Upper lobe of right lung (tissue), 1 donor: Measurements from ENCODE around the gene ZNF883. TPM values are rescaled to one million over a fixed set of nuclear protein-coding genes. Genes with fewer than 3 reads are reported as not detected.
"Not testable (repeated sequence)": the region's sequence is repeated elsewhere in the genome, so short reads cannot be mapped to it uniquely, and the experiment has no call there.

Source experiments
- ATAC-seq: fragments of 200-7000 bp; cut with Tn5 transposase; one replicate; pipeline ENCODE4 v1.9.1; 2020; ENCODE audit warnings: mild to moderate bottlenecking, moderate library complexity
- DNase-seq: peaks from one replicate; pipeline ENCODE4 v3.0.0-alpha.2; 2020
- H3K27ac ChIP-seq: fragments of 200-600 bp; one replicate; pipeline ENCODE4 v1.8.0; 2022
- H3K27me3 ChIP-seq: fragments of 200-600 bp; one replicate; pipeline ENCODE4 v1.8.0; 2022; ENCODE audit warnings: mild to moderate bottlenecking
- H3K36me3 ChIP-seq: fragments of 200-600 bp; one replicate; pipeline ENCODE4 v1.8.0; 2022
- H3K4me1 ChIP-seq: fragments of 200-600 bp; one replicate; pipeline ENCODE4 v1.8.0; 2022
- H3K4me3 ChIP-seq: fragments of 200-600 bp; one replicate; pipeline ENCODE4 v1.8.0; 2022; ENCODE audit warnings: mild to moderate bottlenecking
- H3K9me3 ChIP-seq: fragments of 200-600 bp; one replicate; pipeline ENCODE4 v1.8.0; 2022
- intact Hi-C: fragments of 100-400 bp; cut with DNase I; formaldehyde crosslinking; loops from one replicate; pipeline ENCODE4 v1.11.0; 2022
- long read RNA-seq: library from polyadenylated mRNA; unstranded; transcript quantifications from one replicate; pipeline ENCODE4 v2.0.0, GENCODE V29; 2021
- total RNA-seq: library from RNA; stranded (reverse); fragmentation: NEBNext Ultra II Directional; extraction: Animal tissue kit (Norgen Biotek cat#: 25700); gene quantifications from one replicate; pipeline ENCODE4 v1.2.1, GENCODE V29; 2021
- TF ChIP-seq, protein P1 (sequence below): fragments of 200-600 bp; IDR thresholded peaks from one replicate; pipeline ENCODE4 v1.8.0; 2022; ENCODE audit warnings: antibody characterized with exemption
- donor health status: DM: no; HTN: yes; CAD: no; lungs with severe emphysema.

ZNF883 gene
- total RNA-seq: 0.78 TPM
- long read RNA-seq, partial matches to known transcripts: 1 of 3 reads
- long read RNA-seq, other reads (novel, unspliced or antisense): 2 of 3 reads

DNA sequence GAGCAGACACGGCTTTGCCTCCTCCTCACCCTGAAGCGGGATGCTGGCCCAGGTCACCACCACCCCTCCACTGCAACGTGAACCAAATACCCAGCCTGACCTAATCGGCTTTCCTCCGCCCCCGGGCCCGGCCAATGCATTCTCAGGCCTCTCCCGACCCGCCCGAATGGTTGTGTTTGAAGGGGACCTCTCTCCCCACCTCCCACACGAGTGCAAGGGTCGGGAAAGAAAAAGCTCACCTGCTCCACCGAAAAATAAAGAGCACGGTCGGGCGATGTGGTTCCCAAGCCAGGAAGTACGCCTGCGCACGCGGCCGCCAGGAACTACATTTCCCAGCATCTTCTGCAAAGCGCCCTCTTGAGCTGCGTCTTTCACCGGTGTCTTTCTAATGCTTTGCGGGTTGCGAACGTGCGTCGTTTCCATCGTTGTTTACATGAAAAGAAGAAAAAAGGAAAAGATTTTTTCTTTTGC lies at the start of gene ZNF883:
Gene ZNF883, minus strand, starts transcription at position 282 of the 471 bp plus-strand sequence.
- no peaks in the 10 kb centered on the region for H3K36me3 ChIP-seq
- H3K4me3 ChIP-seq: peak within 1 kb of the TSS; percentile 33
- no peak within 1 kb of the TSS for H3K27ac ChIP-seq
- intact Hi-C loops: no loop called here
- no peaks in the 10 kb centered on the region for H3K9me3 ChIP-seq
- no peaks in the 10 kb centered on the region for H3K27me3 ChIP-seq
- no peaks in the 10 kb centered on the region for H3K4me1 ChIP-seq
- TF ChIP-seq, protein P1, sequence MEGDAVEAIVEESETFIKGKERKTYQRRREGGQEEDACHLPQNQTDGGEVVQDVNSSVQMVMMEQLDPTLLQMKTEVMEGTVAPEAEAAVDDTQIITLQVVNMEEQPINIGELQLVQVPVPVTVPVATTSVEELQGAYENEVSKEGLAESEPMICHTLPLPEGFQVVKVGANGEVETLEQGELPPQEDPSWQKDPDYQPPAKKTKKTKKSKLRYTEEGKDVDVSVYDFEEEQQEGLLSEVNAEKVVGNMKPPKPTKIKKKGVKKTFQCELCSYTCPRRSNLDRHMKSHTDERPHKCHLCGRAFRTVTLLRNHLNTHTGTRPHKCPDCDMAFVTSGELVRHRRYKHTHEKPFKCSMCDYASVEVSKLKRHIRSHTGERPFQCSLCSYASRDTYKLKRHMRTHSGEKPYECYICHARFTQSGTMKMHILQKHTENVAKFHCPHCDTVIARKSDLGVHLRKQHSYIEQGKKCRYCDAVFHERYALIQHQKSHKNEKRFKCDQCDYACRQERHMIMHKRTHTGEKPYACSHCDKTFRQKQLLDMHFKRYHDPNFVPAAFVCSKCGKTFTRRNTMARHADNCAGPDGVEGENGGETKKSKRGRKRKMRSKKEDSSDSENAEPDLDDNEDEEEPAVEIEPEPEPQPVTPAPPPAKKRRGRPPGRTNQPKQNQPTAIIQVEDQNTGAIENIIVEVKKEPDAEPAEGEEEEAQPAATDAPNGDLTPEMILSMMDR: no peak
- DNase-seq (peak; percentile 74), ATAC-seq (peak; percentile 63)

DNA sequence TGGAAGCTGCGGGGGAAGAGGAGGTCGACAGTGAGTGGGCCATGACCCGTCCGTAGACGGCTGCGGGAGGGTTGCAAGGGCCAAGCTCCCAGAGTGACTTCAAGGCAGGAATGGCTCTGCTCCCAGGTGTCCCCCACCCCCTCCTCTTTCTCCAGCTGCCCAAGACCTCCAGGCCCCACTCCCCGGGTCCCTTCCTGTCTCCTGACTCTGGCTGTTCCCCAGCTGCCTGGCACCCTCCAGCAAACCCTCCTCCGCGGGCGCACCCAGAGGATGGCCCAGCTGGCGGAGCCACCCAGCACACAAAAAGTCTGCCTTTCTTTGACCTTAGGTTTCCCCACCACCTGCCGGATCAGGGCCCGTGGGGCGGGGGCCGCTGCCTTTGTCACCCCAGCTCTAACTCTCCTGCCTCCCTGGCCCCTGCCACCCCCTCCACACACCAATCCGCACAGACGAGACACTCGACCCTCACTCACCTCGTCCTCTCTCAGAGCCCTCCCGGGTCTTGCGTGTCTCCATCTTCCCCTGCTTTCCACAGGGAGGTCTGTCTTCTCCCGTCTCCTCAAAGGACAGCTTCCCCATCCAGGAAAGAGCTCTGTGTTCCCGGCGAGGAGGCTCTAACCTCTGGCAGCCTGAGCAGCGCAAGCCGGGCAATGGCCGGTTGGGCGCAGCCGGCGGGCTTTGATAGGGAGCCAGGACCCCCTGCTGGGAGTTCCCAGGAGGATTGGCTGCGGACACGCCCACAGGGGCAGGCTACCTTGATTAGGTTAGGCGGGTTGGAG lies 49.3 kb upstream of the ZNF883 start:
- H3K4me3 ChIP-seq, H3K36me3 ChIP-seq, intact Hi-C loops, H3K27ac ChIP-seq, H3K9me3 ChIP-seq, ATAC-seq, H3K4me1 ChIP-seq: not testable (repeated sequence)
- peak; percentile 56 for DNase-seq
- peaks cover 25% of the 10 kb centered on the region for H3K27me3 ChIP-seq

DNA sequence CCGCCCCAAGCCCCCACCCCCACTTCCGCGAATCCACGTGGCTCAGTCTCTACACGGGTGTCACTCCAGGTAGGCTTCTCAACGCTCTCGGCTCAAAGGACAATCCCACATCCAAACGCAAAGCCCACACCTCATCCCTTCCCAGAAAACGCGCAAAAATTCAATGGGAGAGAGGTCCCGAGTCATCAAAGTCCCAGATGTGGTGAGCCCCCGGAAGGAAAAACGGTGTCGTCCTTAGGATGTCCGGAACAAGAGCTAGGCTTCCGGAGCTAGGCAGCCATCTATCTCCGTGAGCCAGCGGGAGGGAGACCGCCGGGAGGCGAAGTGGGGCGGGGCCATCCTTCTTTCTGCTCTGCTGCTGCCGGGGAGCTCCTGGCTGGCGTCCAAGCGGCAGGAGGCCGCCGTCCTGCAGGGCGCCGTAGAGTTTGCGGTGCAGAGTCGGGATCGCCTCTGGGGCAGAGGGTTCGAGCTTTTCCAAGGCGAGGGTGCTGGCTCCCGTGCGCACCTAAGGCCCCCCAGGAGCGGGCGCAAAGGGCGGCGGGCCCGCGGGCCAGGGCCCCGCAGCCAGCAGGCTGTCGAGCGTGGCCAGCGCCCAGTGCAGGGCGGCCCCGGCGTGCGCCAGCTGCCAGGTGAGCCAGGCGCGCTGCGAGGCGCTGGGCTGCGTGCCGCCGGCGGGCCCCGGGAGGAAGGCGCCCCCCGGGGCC lies 47.7 kb upstream of the ZNF883 start:
- ATAC-seq, H3K27ac ChIP-seq, H3K4me3 ChIP-seq, H3K4me1 ChIP-seq, intact Hi-C loops, H3K36me3 ChIP-seq, H3K9me3 ChIP-seq: not testable (repeated sequence)
- peak; percentile 60 for DNase-seq
- H3K27me3 ChIP-seq: peaks cover 25% of the 10 kb centered on the region

DNA sequence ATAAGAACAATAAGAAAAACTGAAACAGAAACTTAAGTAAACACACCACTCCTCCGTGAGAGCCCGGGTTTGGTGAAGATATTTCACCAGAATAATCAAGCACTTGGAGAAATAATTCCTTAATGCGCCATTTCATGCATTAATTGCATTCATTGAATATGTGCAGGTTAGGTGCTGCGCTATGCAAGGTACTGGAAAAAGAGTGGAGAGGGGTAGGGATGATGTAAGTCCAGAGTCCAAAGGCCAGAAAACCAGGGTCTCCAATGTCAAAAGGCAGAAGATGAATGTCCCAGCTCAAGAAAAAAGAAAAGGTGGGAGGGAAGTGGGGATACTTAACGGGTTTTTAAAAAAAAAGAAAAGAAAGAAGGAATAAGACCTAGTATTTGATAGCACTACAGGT lies 45.2 kb upstream of the ZNF883 start:
- peaks cover 19% of the 10 kb centered on the region for H3K9me3 ChIP-seq
- H3K4me3 ChIP-seq: peak overlapping the region; percentile 71
- no peak for ATAC-seq
- TF ChIP-seq, protein P1: no peak
- no peaks in the 10 kb centered on the region for H3K36me3 ChIP-seq
- peaks cover 21% of the 10 kb centered on the region for H3K27me3 ChIP-seq
- H3K27ac ChIP-seq: peak overlapping the region; percentile 73
- no peak for DNase-seq
- H3K4me1 ChIP-seq: no peaks in the 10 kb centered on the region
- intact Hi-C loops: no loop called here

DNA sequence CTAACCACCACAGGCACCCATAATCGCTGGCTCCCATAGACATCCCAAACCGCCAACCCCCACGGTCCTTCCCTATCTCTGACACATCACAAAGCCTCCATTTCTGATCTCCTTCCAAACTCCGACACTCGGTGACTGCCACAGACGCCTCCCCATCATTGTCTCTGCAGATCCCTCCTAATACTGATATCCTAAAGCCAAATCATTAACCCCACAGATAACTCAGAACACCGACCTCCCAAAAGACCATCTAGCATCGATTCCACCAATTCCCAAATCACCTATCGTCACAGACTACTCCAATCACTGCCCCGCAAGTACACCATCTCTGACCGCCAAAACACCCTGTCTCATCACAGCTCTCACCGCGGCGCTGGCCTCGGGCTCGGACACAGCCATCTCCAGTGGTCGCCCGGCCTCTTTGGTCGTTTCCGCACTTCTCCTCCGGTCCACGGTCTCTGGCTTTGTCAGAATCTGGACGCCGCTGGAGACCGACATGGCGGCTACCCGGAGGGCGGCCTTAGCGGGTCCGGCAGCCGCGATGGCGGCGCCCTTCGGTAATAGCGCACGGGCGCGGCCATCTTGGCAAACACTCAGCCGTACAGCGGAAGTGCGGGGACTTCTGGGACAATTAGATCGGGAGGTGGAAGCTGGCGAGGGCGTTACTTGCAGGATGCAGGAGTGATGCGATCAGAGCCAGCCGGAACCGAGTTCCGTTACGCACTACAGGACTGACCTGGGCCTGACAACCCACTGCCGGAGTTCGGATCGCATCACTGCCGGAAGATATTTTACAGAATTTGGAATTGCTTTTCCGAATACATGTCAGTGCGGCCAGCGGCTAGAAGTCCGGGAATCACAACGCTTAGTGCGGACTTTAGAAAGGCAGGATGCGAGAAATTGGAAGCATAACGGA lies 44.5 kb upstream of the ZNF883 start, which contains the start of gene ZFP37:
Gene ZFP37, minus strand, starts transcription at position 534 of the 916 bp plus-strand sequence. Its CDS starts 36 bp downstream, at position 498.
- Histone ChIP-seq H3K27me3 (peaks cover 18% of the 10 kb centered on the region), H3K4me3 (peak within 1 kb of the TSS; percentile 71), H3K36me3 (no peaks in the 10 kb centered on the region), H3K9me3 (peaks cover 27% of the 10 kb centered on the region), H3K27ac (peak within 1 kb of the TSS; percentile 73), H3K4me1 (no peaks in the 10 kb centered on the region)
- DNase-seq (peak; percentile 93), ATAC-seq (peak; percentile 99)
- TF ChIP-seq, protein P1: no peak
- intact Hi-C loops: no loop called here
